GM13976 (cell line): ENCODE data around the gene AP1B1.

Experiments used
- DNase-seq: peaks from one replicate; pipeline ENCODE4 v3.0.0; 2012; ENCODE audit warnings: low spot score
- CTCF ChIP-seq: IDR thresholded peaks from 2 replicates; pipeline ENCODE4 v1.5.1; 2012; ENCODE audit warnings: borderline replicate concordance, mild to moderate bottlenecking; ENCODE audit not compliant: insufficient read depth; ENCODE audit errors: extremely low read depth, missing control alignments, control extremely low read depth
- in situ Hi-C: fragments of 300-500 bp; cut with MboI; formaldehyde crosslinking; loops from one replicate; pipeline ENCODE4 v1.12.0; 2022; ENCODE audit warnings: low sequenced_read_pairs, mixed read lengths, inconsistent platforms; ENCODE audit not compliant: unreplicated experiment

Gene AP1B1

GRCh38 chr22:29387921-29388758 lies at the start of gene AP1B1:
AP1B1 (minus strand) TSS chr22:29388570; CDS start chr22:29367243, 21,327 bp downstream.
- peak; percentile 98 for DNase-seq
- peak; percentile 12 for TF ChIP-seq CTCF
- in situ Hi-C loops: no loop called here

- in situ Hi-C loops: no loop called here
- no peak for DNase-seq
- no peak for TF ChIP-seq CTCF
Observed at GRCh38 chr22:29435236-29436136, 47.1 kb upstream of the AP1B1 start.

DNA sequence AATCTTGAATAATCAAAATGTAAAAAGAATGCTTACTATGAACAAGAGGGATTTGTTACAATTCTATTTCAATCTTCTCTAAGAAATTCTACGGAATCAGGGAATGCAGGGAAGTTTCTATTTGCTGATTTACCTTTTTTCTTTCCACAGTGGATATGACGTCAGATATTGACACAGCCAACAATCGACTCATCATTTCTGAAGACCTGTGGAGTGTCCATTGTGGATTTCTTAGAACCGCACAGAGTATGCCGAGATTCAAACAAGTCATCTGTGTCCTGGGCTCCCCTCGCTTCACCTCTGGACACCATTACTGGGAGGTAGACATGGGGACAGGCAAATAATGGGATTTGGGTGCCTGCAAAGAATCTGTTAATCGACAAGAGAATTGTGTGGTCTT lies 45.9 kb upstream of the AP1B1 start:
- DNase-seq: no peak
- in situ Hi-C loops: no loop called here
- TF ChIP-seq CTCF: no peak

- in situ Hi-C loops: no loop called here
- TF ChIP-seq CTCF: no peak
- DNase-seq: no peak
Observed at GRCh38 chr22:29433856-29434255, 45.5 kb upstream of the AP1B1 start.

GRCh38 chr22:29431986-29432385 lies 43.6 kb upstream of the AP1B1 start:
- no peak for TF ChIP-seq CTCF
- in situ Hi-C loops: no loop called here
- no peak for DNase-seq

GRCh38 chr22:29427176-29427760 lies 38.9 kb upstream of the AP1B1 start:
- DNase-seq: no peak
- no peak for TF ChIP-seq CTCF
- in situ Hi-C loops: no loop called here
